Smooth muscle cell (in vitro differentiated cells): Measurements from ENCODE around the gene PRR30. TPM values are rescaled to one million over a fixed set of nuclear protein-coding genes. Genes with fewer than 3 reads are reported as not detected.

Experiments
- DNase-seq: peaks from one replicate; lab custom pipeline; 2025; ENCODE audit not compliant: unreplicated experiment; lab: John Stamatoyannopoulos, UW
- H2AFZ ChIP-seq: fragments of 200-600 bp; sonication (generic); 2 replicates; pipeline ENCODE4 v1.6.0; 2016; ENCODE audit warnings: antibody characterized with exemption, low read depth, mild to moderate bottlenecking
- H3F3A ChIP-seq: fragments of 200-600 bp; sonication (generic); 2 replicates; pipeline ENCODE4 v1.6.0; 2017; ENCODE audit warnings: antibody characterized with exemption, low read depth
- H3K27ac ChIP-seq: fragments of 200-600 bp; sonication (generic); 2 replicates; pipeline ENCODE4 v1.5.1; 2016; ENCODE audit warnings: low read depth, mild to moderate bottlenecking
- H3K27me3 ChIP-seq: fragments of 200-600 bp; sonication (generic); 2 replicates; pipeline ENCODE4 v1.6.1; 2016; ENCODE audit warnings: low read depth, mild to moderate bottlenecking
- H3K36me3 ChIP-seq: fragments of 200-600 bp; sonication (generic); 2 replicates; pipeline ENCODE4 v1.5.1; 2016; ENCODE audit warnings: low read depth
- H3K4me1 ChIP-seq: fragments of 200-600 bp; sonication (generic); 2 replicates; pipeline ENCODE4 v1.5.1; 2016; ENCODE audit warnings: low read depth
- H3K4me2 ChIP-seq: fragments of 200-600 bp; sonication (generic); 2 replicates; pipeline ENCODE4 v1.6.0; 2016; ENCODE audit warnings: mild to moderate bottlenecking
- H3K4me3 ChIP-seq: fragments of 200-600 bp; sonication (generic); 2 replicates; pipeline ENCODE4 v1.5.1; 2016; ENCODE audit warnings: mild to moderate bottlenecking
- H3K79me2 ChIP-seq: fragments of 200-600 bp; sonication (generic); 2 replicates; pipeline ENCODE4 v1.6.0; 2016; ENCODE audit warnings: low read depth, mild to moderate bottlenecking
- H3K9ac ChIP-seq: fragments of 200-600 bp; sonication (generic); 2 replicates; pipeline ENCODE4 v1.6.0; 2016; ENCODE audit warnings: low read depth
- H3K9me3 ChIP-seq: fragments of 200-600 bp; sonication (generic); replicated peaks from 2 replicates; pipeline ENCODE4 v1.5.1; 2016; ENCODE audit warnings: low read depth
- H4K20me1 ChIP-seq: fragments of 200-600 bp; sonication (generic); 2 replicates; pipeline ENCODE4 v1.6.0; 2016; ENCODE audit warnings: low read depth
- WGBS: methylation state at CpG from one replicate; pipeline ENCODE4 v1.1.7; 2016; ENCODE audit warnings: low lambda C conversion rate; 5-methylcytosine and 5-hydroxymethylcytosine counted together
- polyA plus RNA-seq: library from polyadenylated mRNA; unstranded; fragments of >200 nt; fragmentation: Nextera tagmentation; extraction: Ambion mirVana; gene quantifications from 2 replicates; pipeline ENCODE4 v1.2.1, GENCODE V29; 2016
- total RNA-seq: library from RNA; depleted of rRNA; stranded (reverse); fragments of >200 nt; gene quantifications from 2 replicates; pipeline ENCODE4 v1.2.3, GENCODE V29; 2014
- TF ChIP-seq, protein P1 (sequence below): fragments of 200-600 bp; sonication (generic); IDR thresholded peaks from 2 replicates; pipeline ENCODE4 v1.5.1; 2017; ENCODE audit warnings: borderline replicate concordance, mild to moderate bottlenecking, antibody characterized with exemption; ENCODE audit not compliant: insufficient read depth, poor library complexity, severe bottlenecking

PRR30 gene
- total and polyA plus RNA-seq, 2 experiments from 2014 or later = not detected

DNA sequence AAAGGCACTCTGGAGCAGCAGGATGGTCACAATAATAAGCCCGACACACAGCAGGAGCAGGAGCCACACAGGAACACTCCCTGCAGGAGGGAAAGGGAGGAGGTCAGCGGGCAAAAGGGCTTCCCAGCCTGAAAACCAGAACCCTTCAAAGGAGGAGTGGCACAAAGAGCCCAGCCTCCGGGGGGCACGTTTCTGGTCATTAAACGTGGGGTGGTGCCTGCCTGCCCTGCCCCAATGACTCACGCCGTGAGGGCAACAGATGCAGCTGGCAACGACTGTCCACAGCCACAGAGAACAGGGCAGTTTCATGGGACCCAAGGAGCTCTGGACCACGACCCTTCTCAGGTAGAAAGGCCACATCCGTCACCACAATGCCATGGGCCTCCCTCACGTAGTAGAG is 7.8 kb downstream of the PRR30 start:
- TF ChIP-seq, protein P1, sequence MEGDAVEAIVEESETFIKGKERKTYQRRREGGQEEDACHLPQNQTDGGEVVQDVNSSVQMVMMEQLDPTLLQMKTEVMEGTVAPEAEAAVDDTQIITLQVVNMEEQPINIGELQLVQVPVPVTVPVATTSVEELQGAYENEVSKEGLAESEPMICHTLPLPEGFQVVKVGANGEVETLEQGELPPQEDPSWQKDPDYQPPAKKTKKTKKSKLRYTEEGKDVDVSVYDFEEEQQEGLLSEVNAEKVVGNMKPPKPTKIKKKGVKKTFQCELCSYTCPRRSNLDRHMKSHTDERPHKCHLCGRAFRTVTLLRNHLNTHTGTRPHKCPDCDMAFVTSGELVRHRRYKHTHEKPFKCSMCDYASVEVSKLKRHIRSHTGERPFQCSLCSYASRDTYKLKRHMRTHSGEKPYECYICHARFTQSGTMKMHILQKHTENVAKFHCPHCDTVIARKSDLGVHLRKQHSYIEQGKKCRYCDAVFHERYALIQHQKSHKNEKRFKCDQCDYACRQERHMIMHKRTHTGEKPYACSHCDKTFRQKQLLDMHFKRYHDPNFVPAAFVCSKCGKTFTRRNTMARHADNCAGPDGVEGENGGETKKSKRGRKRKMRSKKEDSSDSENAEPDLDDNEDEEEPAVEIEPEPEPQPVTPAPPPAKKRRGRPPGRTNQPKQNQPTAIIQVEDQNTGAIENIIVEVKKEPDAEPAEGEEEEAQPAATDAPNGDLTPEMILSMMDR = no peak
- Histone ChIP-seq H3K27ac (no peak overlapping the region), H3K4me3 (no peak overlapping the region), H3K4me2 (no peak overlapping the region), H3K4me1 (peaks cover 6% of the 10 kb centered on the region), H3K36me3 (no peaks in the 10 kb centered on the region), H3K27me3 (no peaks in the 10 kb centered on the region), H3F3A (peaks cover 4% of the 10 kb centered on the region), H3K79me2 (peaks cover 17% of the 10 kb centered on the region), H2AFZ (no peak overlapping the region), H3K9me3 (no peaks in the 10 kb centered on the region), H3K9ac (no peak overlapping the region), H4K20me1 (peaks cover 18% of the 10 kb centered on the region)
- WGBS = 94% methylated on average over 11 of the region's 11 CpGs
- DNase-seq = no peak

DNA sequence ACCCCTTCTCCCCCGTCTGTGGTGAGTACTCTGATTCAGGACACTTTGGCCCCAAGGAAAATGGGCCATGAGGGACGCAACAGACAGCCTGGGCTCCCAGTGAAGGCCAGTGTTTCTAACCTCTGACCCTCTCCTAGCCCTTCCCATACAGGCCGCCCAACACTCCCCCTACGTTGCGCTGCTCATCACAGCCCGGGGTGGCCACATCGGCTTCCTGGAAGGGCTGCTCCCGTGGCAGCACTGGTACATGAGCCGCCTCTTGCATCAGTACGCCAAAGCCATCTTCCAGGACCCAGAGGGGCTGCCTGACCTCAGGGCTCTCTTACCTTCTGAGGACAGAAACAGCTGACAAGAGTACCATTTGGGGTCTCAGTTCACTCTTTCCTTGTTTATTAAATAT is 8.8 kb downstream of the PRR30 start:
- peaks cover 18% of the 10 kb centered on the region for H4K20me1 ChIP-seq
- 96% methylated on average over 10 of the region's 10 CpGs for WGBS
- TF ChIP-seq, protein P1 = no peak
- no peak overlapping the region for H3K27ac ChIP-seq
- DNase-seq = no peak
- no peak overlapping the region for H2AFZ ChIP-seq
- peaks cover 4% of the 10 kb centered on the region for H3F3A ChIP-seq
- peaks cover 17% of the 10 kb centered on the region for H3K79me2 ChIP-seq
- H3K9ac ChIP-seq = no peak overlapping the region
- no peaks in the 10 kb centered on the region for H3K36me3 ChIP-seq
- no peaks in the 10 kb centered on the region for H3K27me3 ChIP-seq
- H3K4me2 ChIP-seq = no peak overlapping the region
- no peak overlapping the region for H3K4me3 ChIP-seq
- H3K9me3 ChIP-seq = no peaks in the 10 kb centered on the region
- peaks cover 6% of the 10 kb centered on the region for H3K4me1 ChIP-seq

- no peak for DNase-seq
- Histone ChIP-seq H3K4me2 (no peak overlapping the region), H3K9ac (no peak overlapping the region), H3K4me1 (peaks cover 6% of the 10 kb centered on the region), H3K27me3 (no peaks in the 10 kb centered on the region), H3K36me3 (no peaks in the 10 kb centered on the region), H3F3A (peaks cover 4% of the 10 kb centered on the region), H3K9me3 (no peaks in the 10 kb centered on the region), H3K27ac (no peak overlapping the region), H4K20me1 (peaks cover 18% of the 10 kb centered on the region), H2AFZ (no peak overlapping the region), H3K4me3 (no peak overlapping the region), H3K79me2 (peaks cover 15% of the 10 kb centered on the region)
- TF ChIP-seq, protein P1 = no peak
- WGBS = 88% methylated on average over 11 of the region's 11 CpGs
Observed at GRCh38 chr2:27128668-27129571, 10.3 kb downstream of the PRR30 start.
